Fibroblast of villous mesenchyme (primary cell): ENCODE data around the gene KRTAP9-2. TPM values are rescaled to one million over a fixed set of nuclear protein-coding genes. Genes with fewer than 3 reads are reported as not detected.
A peak's percentile ranks its signal among the peaks of the same experiment; 100 is the strongest.
"Not testable (repeated sequence)": the region's sequence is repeated elsewhere in the genome, so short reads cannot be mapped to it uniquely, and the experiment has no call there.

ENCODE experiments used
- DNase-seq: peaks from one replicate; pipeline ENCODE4 v3.0.0-alpha.2; 2010; ENCODE audit warnings: low read depth
- H3K4me3 ChIP-seq: 2 replicates; pipeline ENCODE4 v1.5.1; 2011; ENCODE audit warnings: low read depth, mild to moderate bottlenecking, low read length
- total RNA-seq: library from RNA; depleted of rRNA; stranded (reverse); fragments of >200 nt; gene quantifications from 2 replicates; pipeline ENCODE4 v1.2.3, GENCODE V29; 2012
- TF ChIP-seq, protein P1 (sequence below): IDR thresholded peaks from 2 replicates; pipeline ENCODE4 v1.5.1; 2012; ENCODE audit warnings: low read depth, mild to moderate bottlenecking, low read length; ENCODE audit not compliant: insufficient read depth

KRTAP9-2 gene
- total RNA-seq, 1 donor: not detected

DNA sequence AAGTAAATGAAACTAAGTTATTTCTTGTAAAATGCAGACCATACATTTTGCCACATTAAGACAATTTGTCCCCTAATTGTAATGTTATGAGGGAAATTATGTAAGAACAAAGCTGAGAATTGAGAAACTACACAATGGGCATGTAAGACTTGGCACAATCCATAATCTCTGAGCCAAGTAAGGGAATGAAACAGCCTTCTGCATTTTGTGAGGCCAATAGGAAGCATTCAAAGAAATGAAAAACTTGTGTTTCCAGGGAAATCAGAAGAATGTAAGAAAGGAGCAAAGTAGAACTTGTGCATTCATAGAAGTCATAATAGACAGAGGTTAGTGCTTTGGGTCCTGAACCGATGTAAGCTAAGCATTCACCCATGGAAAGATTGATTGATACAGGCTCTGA is 24.8 kb downstream of the KRTAP9-2 start:
- TF ChIP-seq, protein P1, sequence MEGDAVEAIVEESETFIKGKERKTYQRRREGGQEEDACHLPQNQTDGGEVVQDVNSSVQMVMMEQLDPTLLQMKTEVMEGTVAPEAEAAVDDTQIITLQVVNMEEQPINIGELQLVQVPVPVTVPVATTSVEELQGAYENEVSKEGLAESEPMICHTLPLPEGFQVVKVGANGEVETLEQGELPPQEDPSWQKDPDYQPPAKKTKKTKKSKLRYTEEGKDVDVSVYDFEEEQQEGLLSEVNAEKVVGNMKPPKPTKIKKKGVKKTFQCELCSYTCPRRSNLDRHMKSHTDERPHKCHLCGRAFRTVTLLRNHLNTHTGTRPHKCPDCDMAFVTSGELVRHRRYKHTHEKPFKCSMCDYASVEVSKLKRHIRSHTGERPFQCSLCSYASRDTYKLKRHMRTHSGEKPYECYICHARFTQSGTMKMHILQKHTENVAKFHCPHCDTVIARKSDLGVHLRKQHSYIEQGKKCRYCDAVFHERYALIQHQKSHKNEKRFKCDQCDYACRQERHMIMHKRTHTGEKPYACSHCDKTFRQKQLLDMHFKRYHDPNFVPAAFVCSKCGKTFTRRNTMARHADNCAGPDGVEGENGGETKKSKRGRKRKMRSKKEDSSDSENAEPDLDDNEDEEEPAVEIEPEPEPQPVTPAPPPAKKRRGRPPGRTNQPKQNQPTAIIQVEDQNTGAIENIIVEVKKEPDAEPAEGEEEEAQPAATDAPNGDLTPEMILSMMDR: no peak
- no peak for DNase-seq
- no peak overlapping the region for H3K4me3 ChIP-seq

DNA sequence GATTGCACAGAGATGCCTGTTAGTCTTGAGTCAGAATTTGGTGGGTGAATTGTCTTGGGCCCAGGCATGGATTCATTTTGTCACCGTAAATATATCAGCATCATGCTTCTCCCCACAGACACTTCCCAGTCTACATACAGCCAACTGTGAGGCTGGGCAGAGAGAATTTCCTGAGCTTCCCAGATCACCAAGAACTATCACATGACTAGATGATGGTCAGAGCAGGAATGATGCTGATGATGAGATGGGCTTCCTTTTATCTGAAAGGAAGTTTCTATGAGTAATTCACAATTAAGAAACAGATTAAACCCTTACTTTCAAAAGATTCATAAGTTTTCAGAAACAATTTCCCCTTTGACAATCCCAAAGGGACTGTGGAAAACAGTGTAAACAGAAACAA is 28.4 kb downstream of the KRTAP9-2 start:
- no peak for DNase-seq
- TF ChIP-seq, protein P1: no peak

DNA sequence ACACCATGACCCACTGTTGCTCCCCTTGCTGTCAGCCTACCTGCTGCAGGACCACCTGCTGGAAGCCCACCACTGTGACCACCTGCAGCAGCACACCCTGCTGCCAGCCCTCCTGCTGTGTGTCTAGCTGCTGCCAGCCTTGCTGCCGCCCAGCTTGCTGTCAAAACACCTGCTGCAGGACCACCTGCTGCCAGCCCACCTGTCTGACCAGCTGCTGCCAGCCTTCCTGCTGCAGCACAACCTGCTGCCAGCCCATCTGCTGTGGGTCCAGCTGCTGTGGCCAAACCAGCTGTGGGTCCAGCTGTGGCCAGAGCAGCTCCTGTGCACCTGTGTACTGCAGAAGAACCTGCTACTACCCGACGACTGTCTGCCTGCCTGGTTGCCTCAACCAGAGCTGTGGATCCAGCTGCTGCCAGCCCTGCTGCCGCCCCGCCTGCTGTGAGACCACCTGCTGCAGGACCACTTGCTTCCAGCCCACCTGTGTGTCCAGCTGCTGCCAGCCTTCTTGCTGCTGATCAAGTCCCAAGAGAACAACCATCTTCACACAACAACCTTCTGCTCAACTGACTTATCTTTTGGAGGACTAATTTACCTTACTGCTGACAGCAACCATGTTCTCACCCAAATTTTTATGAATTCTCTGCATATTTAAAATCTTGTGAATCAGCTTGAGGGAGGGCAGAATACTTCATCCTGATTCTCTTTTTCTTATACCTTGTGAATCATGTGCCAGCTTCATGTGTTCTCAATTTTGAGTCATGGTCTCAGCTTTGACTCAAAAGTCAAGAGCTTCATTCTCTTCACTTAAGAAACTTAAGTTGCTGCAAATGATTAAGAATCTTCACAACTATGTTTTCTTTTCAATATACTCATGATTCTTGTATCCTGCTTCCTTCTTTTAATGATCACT is 29.2 kb downstream of the KRTAP9-2 start, which contains the start of gene KRTAP9-9:
KRTAP9-9 (plus strand) TSS at position 4 of the 910 bp plus-strand sequence.
- DNase-seq, H3K4me3 ChIP-seq: not testable (repeated sequence)

More for the DNA sequence above, 28.4 kb downstream of the KRTAP9-2 start:
- H3K4me3 ChIP-seq: no peak overlapping the region

DNA sequence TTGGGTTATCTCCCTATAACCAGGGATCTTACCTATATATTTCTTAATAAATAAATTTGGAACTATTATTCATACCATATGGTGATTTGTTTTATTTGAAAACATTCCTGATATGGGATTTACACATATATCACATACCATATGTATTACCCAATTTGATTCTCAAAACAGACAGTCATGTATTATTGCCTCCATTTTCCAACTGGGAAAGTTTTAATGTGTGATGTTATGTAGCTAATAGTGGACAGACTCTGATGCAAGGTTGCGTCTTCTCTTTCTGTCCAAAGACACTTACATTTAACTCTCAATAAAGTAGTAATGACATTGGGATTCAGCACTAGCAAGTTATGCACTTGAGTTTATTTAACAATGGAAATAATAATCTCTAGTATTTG is 29.8 kb downstream of the KRTAP9-2 start:
- no peak overlapping the region for H3K4me3 ChIP-seq
- TF ChIP-seq, protein P1: no peak
- DNase-seq: no peak

DNA sequence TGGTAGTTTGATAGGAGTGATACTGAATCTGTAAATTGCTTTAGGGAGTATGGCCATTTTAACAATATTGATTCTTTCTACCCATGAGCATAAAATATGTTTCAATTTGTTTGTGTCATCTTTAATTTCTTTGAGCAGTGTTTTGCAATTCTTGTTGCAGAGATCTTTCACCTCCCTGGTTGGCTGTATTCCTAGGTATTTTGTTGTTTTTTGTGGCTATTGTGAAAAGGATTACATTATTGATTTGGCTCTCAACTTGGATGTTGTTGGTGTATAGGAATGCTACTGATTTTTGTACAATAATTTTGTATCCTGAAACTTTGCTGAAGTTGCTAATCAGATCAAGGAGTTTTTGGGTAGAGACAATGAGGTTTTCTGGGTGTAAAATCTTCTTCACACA is 32.0 kb downstream of the KRTAP9-2 start:
- TF ChIP-seq, protein P1: no peak
- DNase-seq: peak; percentile 12
- H3K4me3 ChIP-seq: no peak overlapping the region

DNA sequence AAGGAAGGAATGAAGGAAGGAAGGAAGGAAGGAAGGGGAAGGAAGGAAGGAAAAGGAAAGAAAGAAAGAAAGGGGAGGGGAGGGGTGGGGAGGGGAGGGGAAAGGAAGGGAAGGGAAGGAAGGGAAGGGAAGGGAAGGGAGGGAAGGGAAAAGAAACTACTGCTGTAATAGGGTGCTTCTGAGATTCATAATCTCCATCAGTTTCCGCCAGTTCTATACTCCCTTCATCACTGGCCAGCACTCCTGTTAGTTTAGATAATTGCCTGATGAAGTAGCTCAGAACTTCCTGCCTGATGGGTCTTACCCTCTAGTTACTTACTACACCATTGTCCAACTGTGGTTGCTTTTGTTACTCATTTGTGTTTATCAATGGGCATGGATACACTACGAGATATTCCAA is 36.8 kb downstream of the KRTAP9-2 start:
- TF ChIP-seq, protein P1: no peak
- no peak for DNase-seq
- H3K4me3 ChIP-seq: no peak overlapping the region

DNA sequence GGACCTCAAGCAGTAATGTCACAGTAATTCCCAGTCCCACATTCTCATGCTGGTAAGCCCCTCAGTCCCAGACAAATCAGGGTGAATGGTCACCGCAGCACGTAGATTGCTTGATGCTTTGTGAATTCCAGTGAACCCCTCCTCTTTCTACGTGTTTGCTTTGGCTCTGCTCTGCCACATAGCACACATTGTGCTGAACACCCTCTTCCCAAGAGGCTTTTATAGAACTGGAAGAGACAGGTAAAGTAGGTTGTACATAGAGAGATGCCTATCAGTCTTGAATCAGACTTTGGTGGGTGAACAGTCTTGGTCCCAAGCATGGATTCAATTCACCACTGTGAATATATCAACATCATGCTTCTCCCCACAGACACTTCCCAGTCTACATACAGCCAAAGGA is 38.2 kb downstream of the KRTAP9-2 start:
- no peak overlapping the region for H3K4me3 ChIP-seq
- DNase-seq: no peak
- TF ChIP-seq, protein P1: no peak
